Esophagus muscularis mucosa (tissue), 3 donors: ENCODE data around the gene B2M.
A peak's percentile ranks its signal among the peaks of the same experiment; 100 is the strongest.

Experiments used
- CTCF ChIP-seq, 3 experiments: fragments of 200-600 bp in 2 of 3; fragments of 450-650 bp in 1 of 3; sonication (generic) in 2 of 3; IDR thresholded peaks; one replicate each; pipeline ENCODE4 v1.5.1; 2017 to 2019; ENCODE audit warnings: antibody characterized with exemption in 3 of 3, mild to moderate bottlenecking in 2 of 3, moderate library complexity in 1 of 3
- POLR2A ChIP-seq: fragments of 450-650 bp; IDR thresholded peaks from one replicate; pipeline ENCODE4 v1.6.1; 2017; ENCODE audit warnings: antibody characterized with exemption, moderate library complexity, mild to moderate bottlenecking, low read depth
- POLR2AphosphoS5 ChIP-seq, 2 donors: sonication (generic); formaldehyde crosslinking; IDR thresholded peaks; one replicate each; pipeline ENCODE4 v1.6.1; 2017; ENCODE audit warnings: antibody characterized with exemption in 2 of 2

- TF ChIP-seq CTCF (IDR thresholded peaks at IDR 0.05) (peak; percentile 75 to 82 (median 80)), POLR2A (no peak), POLR2AphosphoS5 (IDR thresholded peaks at IDR 0.05) (no peak)
Observed at GRCh38 chr15:44738340-44738984, 27.1 kb downstream of the B2M start.
